Calu3 (cell line): Measurements from ENCODE around the gene MROH7. TPM values are rescaled to one million over a fixed set of nuclear protein-coding genes. Genes with fewer than 3 reads are reported as not detected.

ENCODE experiments used
- BruUV-seq: library from RNA; stranded (reverse); fragments of 400-500 nt; replicated peaks from 2 replicates; lab custom pipeline; 2021; lab: Mats Ljungman, UMichigan
- CTCF ChIA-PET: fragments of 300-600 bp; sonication (Branson Sonifier 250); formaldehyde crosslinking; loops from one replicate; lab custom pipeline; 2022; ENCODE audit warnings: antibody characterized with exemption; lab: Charles Lee
- DNase-seq: peaks from one replicate; pipeline ENCODE4 v3.0.0; 2022
- H3K27ac Mint-ChIP-seq: one replicate; pipeline ENCODE4 v1.8.0; 2022; ENCODE audit warnings: mixed read lengths; ENCODE audit not compliant: unreplicated experiment
- H3K27me3 Mint-ChIP-seq: one replicate; pipeline ENCODE4 v1.8.0; 2022; ENCODE audit warnings: mixed read lengths; ENCODE audit not compliant: unreplicated experiment
- H3K36me3 Mint-ChIP-seq: one replicate; pipeline ENCODE4 v1.8.0; 2022; ENCODE audit warnings: mild to moderate bottlenecking, moderate library complexity, mixed read lengths; ENCODE audit not compliant: insufficient read depth, unreplicated experiment
- H3K4me1 Mint-ChIP-seq: one replicate; pipeline ENCODE4 v1.8.0; 2022; ENCODE audit warnings: mild to moderate bottlenecking, low read depth, mixed read lengths; ENCODE audit not compliant: unreplicated experiment
- H3K4me3 Mint-ChIP-seq: one replicate; pipeline ENCODE4 v1.8.0; 2022; ENCODE audit warnings: mild to moderate bottlenecking, low read depth, moderate library complexity, mixed read lengths; ENCODE audit not compliant: unreplicated experiment
- H3K9me3 Mint-ChIP-seq: one replicate; pipeline ENCODE4 v1.8.0; 2022; ENCODE audit warnings: low read depth, mixed read lengths; ENCODE audit not compliant: unreplicated experiment
- intact Hi-C: fragments of 100-400 bp; cut with micrococcal nuclease; formaldehyde crosslinking; loops from one replicate; pipeline ENCODE4 v1.10.0; 2022; ENCODE audit not compliant: unreplicated experiment
- total RNA-seq: library from RNA; stranded (reverse); gene quantifications from 2 replicates; pipeline ENCODE4 v1.2.3, GENCODE V29; 2022
- TF ChIP-seq, protein P1 (sequence below): fragments of 200-600 bp; IDR thresholded peaks from one replicate; pipeline ENCODE4 v1.8.0; 2022; ENCODE audit warnings: antibody characterized with exemption; ENCODE audit not compliant: unreplicated experiment

MROH7 gene
- total RNA-seq, 1 experiment from 2014 or later: 0.71 TPM

- intact Hi-C loops: no loop called here
- Mint-ChIP-seq H3K27ac (no peak overlapping the region), H3K27me3 (peaks cover 92% of the 10 kb centered on the region), H3K9me3 (no peaks in the 10 kb centered on the region), H3K36me3 (no peaks in the 10 kb centered on the region), H3K4me1 (no peaks in the 10 kb centered on the region), H3K4me3 (no peak overlapping the region)
- CTCF ChIA-PET: no interaction called here
- TF ChIP-seq, protein P1, sequence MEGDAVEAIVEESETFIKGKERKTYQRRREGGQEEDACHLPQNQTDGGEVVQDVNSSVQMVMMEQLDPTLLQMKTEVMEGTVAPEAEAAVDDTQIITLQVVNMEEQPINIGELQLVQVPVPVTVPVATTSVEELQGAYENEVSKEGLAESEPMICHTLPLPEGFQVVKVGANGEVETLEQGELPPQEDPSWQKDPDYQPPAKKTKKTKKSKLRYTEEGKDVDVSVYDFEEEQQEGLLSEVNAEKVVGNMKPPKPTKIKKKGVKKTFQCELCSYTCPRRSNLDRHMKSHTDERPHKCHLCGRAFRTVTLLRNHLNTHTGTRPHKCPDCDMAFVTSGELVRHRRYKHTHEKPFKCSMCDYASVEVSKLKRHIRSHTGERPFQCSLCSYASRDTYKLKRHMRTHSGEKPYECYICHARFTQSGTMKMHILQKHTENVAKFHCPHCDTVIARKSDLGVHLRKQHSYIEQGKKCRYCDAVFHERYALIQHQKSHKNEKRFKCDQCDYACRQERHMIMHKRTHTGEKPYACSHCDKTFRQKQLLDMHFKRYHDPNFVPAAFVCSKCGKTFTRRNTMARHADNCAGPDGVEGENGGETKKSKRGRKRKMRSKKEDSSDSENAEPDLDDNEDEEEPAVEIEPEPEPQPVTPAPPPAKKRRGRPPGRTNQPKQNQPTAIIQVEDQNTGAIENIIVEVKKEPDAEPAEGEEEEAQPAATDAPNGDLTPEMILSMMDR: no peak
- BruUV-seq: no TSS peak
- no peak for DNase-seq
Measured at GRCh38 chr1:54701996-54702395, 60.4 kb downstream of the MROH7 start.

DNA sequence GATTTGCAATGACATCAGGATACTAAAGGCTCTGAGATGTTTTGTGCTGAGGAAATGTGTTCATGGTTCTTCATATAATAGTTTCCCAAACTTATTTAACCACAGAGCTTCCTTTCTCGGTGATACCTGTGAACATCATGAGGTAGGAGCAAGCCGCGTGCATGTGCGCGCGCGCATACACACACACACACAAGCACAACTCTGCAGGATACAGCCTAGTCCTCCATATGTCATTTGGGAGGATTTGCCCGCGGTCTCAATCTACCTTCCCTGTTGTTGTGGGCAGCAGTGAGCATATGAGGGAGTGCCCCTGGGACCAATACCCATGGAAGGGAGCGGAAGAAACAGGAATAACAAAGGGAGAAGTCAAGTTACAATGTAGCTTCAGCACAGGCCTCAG lies 61.9 kb downstream of the MROH7 start:
- no peaks in the 10 kb centered on the region for H3K4me1 Mint-ChIP-seq
- H3K36me3 Mint-ChIP-seq: no peaks in the 10 kb centered on the region
- CTCF ChIA-PET: no interaction called here
- BruUV-seq: no TSS peak
- no peak for DNase-seq
- TF ChIP-seq, protein P1: no peak
- H3K27me3 Mint-ChIP-seq: peaks cover 92% of the 10 kb centered on the region
- no peaks in the 10 kb centered on the region for H3K9me3 Mint-ChIP-seq
- no peak overlapping the region for H3K4me3 Mint-ChIP-seq
- H3K27ac Mint-ChIP-seq: no peak overlapping the region
- intact Hi-C loops: no loop called here

DNA sequence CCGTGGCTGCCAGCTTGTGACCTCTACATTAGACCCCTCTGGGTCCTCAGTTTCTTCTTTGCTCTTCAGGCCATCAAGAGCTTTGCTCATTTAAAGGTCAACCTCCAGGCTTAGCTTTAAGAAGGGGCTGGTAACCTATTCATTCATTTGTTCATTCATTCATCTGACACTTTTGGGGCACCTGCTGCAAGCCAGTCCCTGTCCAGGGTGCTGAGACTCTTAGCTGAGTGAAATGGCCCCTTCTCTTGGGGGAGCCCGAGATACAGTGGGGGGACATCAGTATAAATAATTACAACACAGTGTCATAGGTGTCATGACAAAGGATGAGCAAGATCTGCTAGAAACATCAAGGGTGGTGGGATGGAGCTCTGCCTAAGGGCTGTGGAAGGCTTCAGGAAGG lies 63.6 kb downstream of the MROH7 start:
- intact Hi-C loops: no loop called here

DNA sequence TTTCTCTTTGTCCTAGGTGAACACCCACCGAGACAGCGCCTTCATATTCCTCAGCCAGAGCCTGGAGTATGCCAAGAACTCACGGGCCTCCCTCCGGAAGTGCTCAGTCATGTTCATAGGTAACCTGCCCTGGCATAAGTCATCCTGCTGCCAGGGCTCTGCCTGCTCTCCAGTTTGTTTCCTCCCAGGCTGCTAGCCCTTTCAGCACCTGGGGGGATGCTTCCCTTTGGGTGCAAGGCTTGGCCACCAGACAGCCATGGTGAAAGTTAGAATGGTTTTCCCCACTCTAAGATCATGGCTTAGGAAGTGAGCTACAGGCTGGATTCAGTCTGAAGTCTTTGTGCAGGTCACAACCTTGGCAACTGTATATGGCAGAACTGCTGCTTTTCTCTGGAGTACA lies 64.8 kb downstream of the MROH7 start:
- Mint-ChIP-seq H3K27ac (no peak overlapping the region), H3K4me1 (no peaks in the 10 kb centered on the region), H3K4me3 (no peak overlapping the region), H3K27me3 (peaks cover 95% of the 10 kb centered on the region), H3K9me3 (no peaks in the 10 kb centered on the region), H3K36me3 (no peaks in the 10 kb centered on the region)
- CTCF ChIA-PET: no interaction called here
- intact Hi-C loops: no loop called here
- TF ChIP-seq, protein P1: no peak
- BruUV-seq: no TSS peak
- no peak for DNase-seq

More for the DNA sequence above, 63.6 kb downstream of the MROH7 start:
- no peaks in the 10 kb centered on the region for H3K4me1 Mint-ChIP-seq
- no peaks in the 10 kb centered on the region for H3K36me3 Mint-ChIP-seq
- TF ChIP-seq, protein P1: no peak
- BruUV-seq: no TSS peak
- H3K4me3 Mint-ChIP-seq: no peak overlapping the region
- no peak for DNase-seq
- H3K27ac Mint-ChIP-seq: no peak overlapping the region
- CTCF ChIA-PET: interaction anchor here (2.0 kb wide), 1 partner anchor 11 kb away, joined by 5 read pairs; the partner anchor contains the start of gene TTC4
- H3K9me3 Mint-ChIP-seq: no peaks in the 10 kb centered on the region
- peaks cover 92% of the 10 kb centered on the region for H3K27me3 Mint-ChIP-seq
